Uterus (tissue), 2 donors: ENCODE data around the gene KCNIP1.

ENCODE experiments used
- POLR2A ChIP-seq, 2 donors: fragments of 450-650 bp; IDR thresholded peaks; one replicate each; pipeline ENCODE4 v1.6.1; 2016; ENCODE audit warnings: antibody characterized with exemption in 2 of 2, mild to moderate bottlenecking in 1 of 2, moderate library complexity in 1 of 2
- TF ChIP-seq, protein P1 (sequence below), 4 experiments: fragments of 200-600 bp in 2 of 4; fragments of 450-650 bp in 2 of 4; sonication (generic) in 2 of 4; IDR thresholded peaks; one replicate each; pipeline ENCODE4 v1.5.1; 2016 to 2019; ENCODE audit warnings: antibody characterized with exemption in 4 of 4, mild to moderate bottlenecking in 2 of 4, moderate library complexity in 1 of 4

DNA sequence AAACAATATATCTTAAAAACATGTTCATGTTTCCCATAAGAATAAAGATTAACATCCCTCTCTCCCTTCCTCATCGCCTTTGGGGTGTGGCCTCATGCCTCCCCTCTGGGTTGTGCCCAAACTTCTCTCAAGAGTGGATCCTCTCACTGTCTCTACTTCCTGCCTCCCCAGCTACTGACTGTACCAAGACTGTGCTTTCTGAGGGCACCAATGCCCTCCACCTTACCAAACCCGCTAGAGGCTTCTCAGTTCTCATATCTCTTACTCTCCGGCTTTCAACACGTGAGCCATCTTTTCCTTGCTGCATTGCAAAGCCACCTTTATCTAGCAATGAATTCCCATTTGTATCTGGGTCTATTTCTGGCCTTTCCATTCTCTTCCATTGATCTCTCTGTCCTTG is 34.4 kb upstream of the KCNIP1 start:
- TF ChIP-seq, protein P1, sequence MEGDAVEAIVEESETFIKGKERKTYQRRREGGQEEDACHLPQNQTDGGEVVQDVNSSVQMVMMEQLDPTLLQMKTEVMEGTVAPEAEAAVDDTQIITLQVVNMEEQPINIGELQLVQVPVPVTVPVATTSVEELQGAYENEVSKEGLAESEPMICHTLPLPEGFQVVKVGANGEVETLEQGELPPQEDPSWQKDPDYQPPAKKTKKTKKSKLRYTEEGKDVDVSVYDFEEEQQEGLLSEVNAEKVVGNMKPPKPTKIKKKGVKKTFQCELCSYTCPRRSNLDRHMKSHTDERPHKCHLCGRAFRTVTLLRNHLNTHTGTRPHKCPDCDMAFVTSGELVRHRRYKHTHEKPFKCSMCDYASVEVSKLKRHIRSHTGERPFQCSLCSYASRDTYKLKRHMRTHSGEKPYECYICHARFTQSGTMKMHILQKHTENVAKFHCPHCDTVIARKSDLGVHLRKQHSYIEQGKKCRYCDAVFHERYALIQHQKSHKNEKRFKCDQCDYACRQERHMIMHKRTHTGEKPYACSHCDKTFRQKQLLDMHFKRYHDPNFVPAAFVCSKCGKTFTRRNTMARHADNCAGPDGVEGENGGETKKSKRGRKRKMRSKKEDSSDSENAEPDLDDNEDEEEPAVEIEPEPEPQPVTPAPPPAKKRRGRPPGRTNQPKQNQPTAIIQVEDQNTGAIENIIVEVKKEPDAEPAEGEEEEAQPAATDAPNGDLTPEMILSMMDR (IDR thresholded peaks at IDR 0.05): no peak
- no peak for TF ChIP-seq POLR2A (IDR thresholded peaks at IDR 0.05)
